Spleen (tissue), 11 donors: ENCODE results near the gene DNAH17. TPM values are rescaled to one million over a fixed set of nuclear protein-coding genes. Genes with fewer than 3 reads are reported as not detected.
A peak's percentile ranks its signal among the peaks of the same experiment; 100 is the strongest.

Source experiments
- DNase-seq: peaks from one replicate; pipeline ENCODE4 v3.0.0-alpha.2; 2020
- H3K27ac ChIP-seq, 8 donors: fragments of 200-600 bp; sonication (generic) in 7 of 8; 1 replicate in 4 of 8; 2 replicates in 4 of 8; pipeline versions ENCODE4 v1.5.0 to v1.8.0; 2016 to 2021; ENCODE audit warnings: inconsistent platforms in 4 of 8, mild to moderate bottlenecking in 4 of 8, moderate library complexity in 1 of 8
- H3K27me3 ChIP-seq, 7 donors: fragments of 200-600 bp; sonication (generic) in 6 of 7; replicated peaks in 1 of 7; 1 replicate in 4 of 7; 2 replicates in 3 of 7; pipeline versions ENCODE4 v1.5.0 to v1.8.0; 2016 to 2021; ENCODE audit warnings: inconsistent platforms in 3 of 7, mild to moderate bottlenecking in 1 of 7
- H3K36me3 ChIP-seq, 6 donors: fragments of 200-600 bp; sonication (generic) in 5 of 6; 1 replicate in 4 of 6; 2 replicates in 2 of 6; pipeline versions ENCODE4 v1.5.0 to v1.8.0; 2016 to 2021; ENCODE audit warnings: inconsistent platforms in 2 of 6
- H3K4me1 ChIP-seq, 6 donors: fragments of 200-600 bp; sonication (generic) in 5 of 6; 1 replicate in 3 of 6; 2 replicates in 3 of 6; pipeline versions ENCODE4 v1.5.0 to v1.8.0; 2016 to 2021; ENCODE audit warnings: inconsistent platforms in 3 of 6
- H3K4me3 ChIP-seq, 8 donors: fragments of 200-600 bp; sonication (generic) in 7 of 8; 1 replicate in 4 of 8; 2 replicates in 4 of 8; pipeline versions ENCODE4 v1.5.0 to v1.8.0; 2016 to 2021; ENCODE audit warnings: inconsistent platforms in 4 of 8, mild to moderate bottlenecking in 4 of 8, moderate library complexity in 2 of 8
- H3K9me3 ChIP-seq, 8 donors: fragments of 200-600 bp; sonication (generic) in 7 of 8; 1 replicate in 4 of 8; 2 replicates in 4 of 8; pipeline versions ENCODE4 v1.5.0 to v1.8.0; 2016 to 2021; ENCODE audit warnings: inconsistent platforms in 4 of 8
- CTCF ChIP-seq, 11 experiments: fragments of 200-600 bp in 7 of 11; fragments of 450-650 bp in 4 of 11; sonication (generic) in 4 of 11; IDR thresholded peaks in 8 of 11; conservative IDR thresholded peaks in 3 of 11; 1 replicate in 7 of 11; 2 replicates in 4 of 11; pipeline versions ENCODE4 v1.4.0 to v1.8.0; 2016 to 2021; ENCODE audit warnings: antibody characterized with exemption in 11 of 11, inconsistent platforms in 4 of 11, mild to moderate bottlenecking in 1 of 11
- POLR2A ChIP-seq, 3 donors: fragments of 450-650 bp; IDR thresholded peaks; one replicate each; pipeline ENCODE4 v1.5.1; 2017; ENCODE audit warnings: antibody characterized with exemption in 3 of 3, mild to moderate bottlenecking in 1 of 3
- POLR2AphosphoS5 ChIP-seq, 3 donors: sonication (generic); formaldehyde crosslinking; IDR thresholded peaks; one replicate each; pipeline ENCODE4 v1.5.1; 2017; ENCODE audit warnings: antibody characterized with exemption in 3 of 3
- WGBS, 5 donors: extraction: QIAGEN DNeasy Blood & Tissue Kit in 3 of 5; methylation state at CpG; one replicate each; pipeline versions ENCODE4 v1.1.5 to v1.1.7; 2013 to 2018; 5-methylcytosine and 5-hydroxymethylcytosine counted together
- intact Hi-C: fragments of 100-400 bp; cut with DNase I; formaldehyde crosslinking; loops from one replicate; pipeline ENCODE4 v1.15.0; 2023; ENCODE audit warnings: low total_unique reads
- polyA plus RNA-seq, 3 donors: library from polyadenylated mRNA; stranded (reverse); fragments of 200-250 nt; gene quantifications; one replicate each; pipeline ENCODE4 v1.2.1, GENCODE V29; 2013
- total RNA-seq, 7 donors: library from RNA; depleted of rRNA in 3 of 7; stranded (reverse); fragments of >200 nt in 3 of 7; fragmentation: NEBNext Ultra II Directional in 4 of 7; extraction: Animal tissue kit (Norgen Biotek cat#: 25700) in 4 of 7; gene quantifications; one replicate each; pipeline versions ENCODE4 v1.1.0 to v1.2.1, GENCODE V29; 2016 to 2021
- donor health status: healthy with polysubstance abuse.
- donor health status: DM: no; HTN: no; CAD: no; lungs with moderate emphysema.
- donor health status: DM: no; HTN: no; CAD: no.
- donor health status: Bipolar disorder and iron deficiency.
- donor health status: healthy.
- donor health status: DM: no; HTN: no; CAD: no.
- donor health status: DM: yes; HTN: yes; CAD: no.

Gene DNAH17
- total and polyA plus RNA-seq, 10 donors, result 0.06 to 1.0 (median 0.72) TPM; not detected in 1

GRCh38 chr17:78495634-78496033 is 81.6 kb downstream of the DNAH17 start:
- peak; percentile 52 for DNase-seq
- H3K4me3 ChIP-seq, result no peak overlapping the region
- H3K4me1 ChIP-seq, result peaks cover 0 to 16% (median 4%) of the 10 kb centered on the region in 6 donors
- peaks cover 0 to 19% (median 0%) of the 10 kb centered on the region in 7 donors for H3K27me3 ChIP-seq
- 84 to 90% (median 90%) methylated on average over 14 of the region's 14 CpGs for WGBS, 5 donors
- no peak for TF ChIP-seq POLR2A (IDR thresholded peaks at IDR 0.05)
- TF ChIP-seq CTCF (IDR thresholded peaks at IDR 0.05 in 8 of 11, conservative IDR thresholded peaks at IDR 0.05 in 3 of 11), result no peak
- no peak for TF ChIP-seq POLR2AphosphoS5 (IDR thresholded peaks at IDR 0.05)
- H3K9me3 ChIP-seq, result no peaks in the 10 kb centered on the region
- no peaks in the 10 kb centered on the region for H3K36me3 ChIP-seq
- intact Hi-C loops, result loop anchor here (2.0 to 5.0 kb wide), 2 partner anchors 215 to 302 kb away; no protein-coding TSS in a partner anchor
- H3K27ac ChIP-seq, result no peak overlapping the region

- peaks cover 0 to 19% (median 0%) of the 10 kb centered on the region in 7 donors for H3K27me3 ChIP-seq
- intact Hi-C loops, result loop anchor here (5.0 kb wide), 1 partner anchor 302 kb away; no protein-coding TSS in a partner anchor
- H3K9me3 ChIP-seq, result no peaks in the 10 kb centered on the region
- H3K27ac ChIP-seq, result no peak overlapping the region
- WGBS, 5 donors, result 86 to 93% (median 89%) methylated on average over 12 to 22 of the region's 22 CpGs
- peak; percentile 50 for DNase-seq
- H3K4me3 ChIP-seq, result no peak overlapping the region
- peaks cover 0 to 16% (median 4%) of the 10 kb centered on the region in 6 donors for H3K4me1 ChIP-seq
- H3K36me3 ChIP-seq, result no peaks in the 10 kb centered on the region
- TF ChIP-seq POLR2A (IDR thresholded peaks at IDR 0.05) (no peak), CTCF (IDR thresholded peaks at IDR 0.05 in 8 of 11, conservative IDR thresholded peaks at IDR 0.05 in 3 of 11) (no peak), POLR2AphosphoS5 (IDR thresholded peaks at IDR 0.05) (no peak)
Measured at GRCh38 chr17:78494696-78495330, 82.4 kb downstream of the DNAH17 start.

DNA sequence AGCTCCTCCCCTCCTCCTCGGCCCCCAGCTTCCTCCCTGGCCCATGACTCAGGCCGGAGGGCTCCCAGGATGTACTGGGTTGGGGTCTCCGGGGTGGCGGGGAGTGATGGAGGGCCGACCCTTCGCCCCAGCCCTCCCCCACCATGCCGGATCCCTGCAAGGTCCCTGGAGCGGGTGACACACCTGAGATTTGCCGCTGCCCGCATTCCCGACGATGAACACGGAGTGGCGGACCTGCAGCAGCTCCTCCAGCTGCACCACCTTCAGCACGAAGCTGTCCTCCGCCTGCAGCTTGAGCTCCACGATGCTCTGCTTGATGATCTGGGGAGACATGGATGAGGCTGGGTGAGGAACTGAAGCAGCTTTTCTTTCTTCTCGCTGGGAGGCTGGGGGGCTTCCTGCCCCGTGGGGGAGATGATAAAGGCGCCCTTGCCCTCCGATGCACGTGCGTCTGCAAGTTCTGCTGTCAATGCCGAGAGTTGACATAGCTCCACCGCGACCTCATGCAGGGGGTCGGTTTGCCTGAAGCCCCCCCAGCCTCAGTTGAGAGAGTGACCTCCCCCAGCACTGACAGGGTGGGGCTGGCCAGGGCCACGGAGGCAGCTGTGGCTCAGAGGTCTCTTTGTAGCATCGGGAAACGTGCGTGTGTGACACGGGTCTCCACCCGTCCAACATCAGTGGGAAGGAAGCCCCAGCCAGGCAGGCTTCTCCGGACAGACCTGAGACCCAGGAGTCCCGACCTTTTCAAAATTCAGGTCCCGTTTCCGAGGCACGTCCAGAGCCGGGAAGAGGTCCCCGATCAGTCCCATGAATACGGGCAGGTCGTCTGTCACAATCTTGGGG is 83.1 kb downstream of the DNAH17 start:
- Histone ChIP-seq H3K36me3 (no peaks in the 10 kb centered on the region), H3K4me3 (no peak overlapping the region), H3K27ac (no peak overlapping the region), H3K4me1 (peaks cover 0 to 16% (median 4%) of the 10 kb centered on the region in 6 donors), H3K27me3 (peaks cover 0 to 19% (median 0%) of the 10 kb centered on the region in 7 donors), H3K9me3 (no peaks in the 10 kb centered on the region)
- intact Hi-C loops, result no loop called here
- TF ChIP-seq POLR2A (IDR thresholded peaks at IDR 0.05), result no peak
- no peak for TF ChIP-seq CTCF (IDR thresholded peaks at IDR 0.05 in 8 of 11, conservative IDR thresholded peaks at IDR 0.05 in 3 of 11)
- no peak for TF ChIP-seq POLR2AphosphoS5 (IDR thresholded peaks at IDR 0.05)
- DNase-seq, result no peak
- 69 to 83% (median 79%) methylated on average over 26 to 42 of the region's 42 CpGs for WGBS, 5 donors

DNA sequence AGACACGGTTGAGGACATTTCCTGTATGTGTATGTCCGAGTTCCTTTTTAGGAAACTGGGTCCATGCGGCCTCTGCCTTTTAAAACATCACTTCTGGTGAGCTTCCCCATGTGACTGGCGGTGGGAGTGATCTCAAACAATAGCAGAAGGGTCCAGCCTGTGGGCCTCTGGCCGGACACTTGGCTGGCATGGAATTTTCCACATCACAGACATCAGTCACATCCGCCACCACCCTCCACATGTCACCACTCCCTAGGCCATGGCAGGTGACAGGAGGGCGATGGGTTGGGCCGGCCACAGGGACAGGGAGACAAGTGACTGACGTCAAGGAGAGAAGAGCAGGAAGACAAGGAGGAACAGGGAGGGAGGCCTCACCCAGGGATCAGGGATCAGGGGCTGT is 83.7 kb downstream of the DNAH17 start:
- no peak overlapping the region for H3K27ac ChIP-seq
- peaks cover 0 to 16% (median 4%) of the 10 kb centered on the region in 6 donors for H3K4me1 ChIP-seq
- H3K27me3 ChIP-seq, result peaks cover 0 to 19% (median 0%) of the 10 kb centered on the region in 7 donors
- no peak for TF ChIP-seq POLR2AphosphoS5 (IDR thresholded peaks at IDR 0.05)
- no peak for TF ChIP-seq CTCF (IDR thresholded peaks at IDR 0.05 in 8 of 11, conservative IDR thresholded peaks at IDR 0.05 in 3 of 11)
- no peak for TF ChIP-seq POLR2A (IDR thresholded peaks at IDR 0.05)
- DNase-seq, result no peak
- no peaks in the 10 kb centered on the region for H3K36me3 ChIP-seq
- intact Hi-C loops, result no loop called here
- H3K4me3 ChIP-seq, result no peak overlapping the region
- no peaks in the 10 kb centered on the region for H3K9me3 ChIP-seq
- WGBS, 5 donors, result 61 to 79% (median 65%) methylated on average over 8 to 9 of the region's 9 CpGs
